Islet precursor cell (in vitro differentiated cells): Measurements from ENCODE around the gene CCDC9B.

Experiments used
- DNase-seq: peaks from one replicate; pipeline ENCODE4 v3.0.0-alpha.2; 2018

Gene CCDC9B

GRCh38 chr15:40328176-40328575 lies 12.6 kb downstream of the CCDC9B start:
- DNase-seq = no peak

DNA sequence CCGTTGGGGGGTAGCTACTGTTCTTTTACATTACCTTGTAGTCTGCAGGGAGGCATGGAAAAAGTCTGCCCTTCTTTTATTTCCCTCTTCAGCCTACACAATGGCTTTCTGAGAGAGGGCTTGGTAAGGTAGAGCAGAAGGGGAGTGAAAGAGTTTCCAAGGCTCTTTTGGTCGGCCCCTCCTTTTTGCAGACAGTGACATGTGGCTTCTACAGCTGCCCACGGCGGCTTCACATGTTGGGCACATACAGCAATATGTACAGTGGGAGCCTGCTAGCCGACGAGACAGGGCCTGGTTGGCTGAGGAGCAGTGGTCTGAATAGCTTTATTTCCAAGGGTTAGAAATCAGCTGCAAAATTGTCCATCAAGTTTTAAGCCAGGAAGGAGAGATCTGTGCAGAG lies 13.3 kb downstream of the CCDC9B start:
- no peak for DNase-seq

- no peak for DNase-seq
These were observed 15.0 kb downstream of the CCDC9B start for GRCh38 chr15:40325700-40326099.

GRCh38 chr15:40325188-40325587 lies 15.6 kb downstream of the CCDC9B start:
- no peak for DNase-seq

- no peak for DNase-seq
These were observed 16.5 kb downstream of the CCDC9B start for GRCh38 chr15:40323953-40324937.

GRCh38 chr15:40323239-40323952 lies 17.3 kb downstream of the CCDC9B start, which contains the start of gene INAFM2:
INAFM2 (plus strand) TSS chr15:40323692; CDS start chr15:40324056, 364 bp downstream.
- peak; percentile 97 for DNase-seq

DNA sequence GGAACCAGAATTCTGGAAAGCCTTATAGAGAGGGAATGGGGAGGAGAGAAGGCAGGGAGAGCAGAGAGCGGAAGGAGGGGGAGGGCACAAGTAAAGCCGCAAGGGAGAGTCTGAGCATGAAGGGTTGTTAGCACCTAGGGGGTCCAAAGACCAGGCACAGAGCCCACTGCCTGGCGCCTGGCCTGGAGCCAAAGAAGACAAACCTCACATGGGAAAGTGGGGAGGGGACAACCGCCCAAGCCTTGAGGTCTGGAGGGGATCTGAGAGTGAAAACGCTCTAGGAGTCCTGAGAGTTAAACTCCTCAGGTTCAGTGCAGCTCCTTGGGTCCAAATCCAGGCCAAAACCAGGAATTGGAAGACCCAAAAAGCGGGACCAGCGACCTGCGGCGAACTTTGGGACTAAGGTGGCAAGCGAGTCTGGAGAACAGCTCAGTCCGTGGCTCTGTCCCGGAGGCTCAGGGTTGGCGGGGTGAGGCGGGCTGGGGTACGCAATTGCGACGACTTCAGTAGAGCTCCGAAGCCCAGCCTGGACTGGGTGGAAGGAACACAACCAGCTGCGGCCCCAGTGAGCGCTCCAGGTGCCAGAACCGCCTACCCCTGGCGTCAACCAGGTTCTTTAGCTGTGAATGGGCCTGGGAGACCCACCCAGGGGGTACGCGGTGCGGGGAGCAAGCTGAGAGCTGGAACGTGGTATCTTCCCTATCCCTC lies 18.1 kb downstream of the CCDC9B start:
- peak; percentile 50 for DNase-seq

DNA sequence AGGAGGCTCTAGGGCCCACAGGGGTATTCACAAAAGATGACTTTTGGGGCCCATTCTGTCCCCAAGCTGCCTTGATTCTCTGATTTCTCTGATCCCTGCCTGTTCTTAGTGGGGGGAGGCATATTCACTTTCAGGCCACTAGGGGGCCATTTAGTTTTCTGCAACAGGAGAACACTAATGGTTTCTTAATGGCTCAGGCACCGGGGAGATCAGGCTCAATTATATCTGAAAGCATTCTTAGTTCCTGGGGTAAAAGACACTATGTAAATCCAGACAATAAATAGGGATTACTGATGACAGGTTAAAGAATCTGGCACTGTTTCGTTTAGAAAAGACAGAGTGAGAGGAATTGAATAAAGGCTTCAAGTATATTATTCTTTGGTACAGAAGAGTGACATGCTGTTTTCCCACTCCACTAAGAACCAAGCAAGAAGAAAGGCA lies 19.8 kb downstream of the CCDC9B start:
- no peak for DNase-seq

- no peak for DNase-seq
These were observed 20.3 kb downstream of the CCDC9B start for GRCh38 chr15:40320409-40320808.

DNA sequence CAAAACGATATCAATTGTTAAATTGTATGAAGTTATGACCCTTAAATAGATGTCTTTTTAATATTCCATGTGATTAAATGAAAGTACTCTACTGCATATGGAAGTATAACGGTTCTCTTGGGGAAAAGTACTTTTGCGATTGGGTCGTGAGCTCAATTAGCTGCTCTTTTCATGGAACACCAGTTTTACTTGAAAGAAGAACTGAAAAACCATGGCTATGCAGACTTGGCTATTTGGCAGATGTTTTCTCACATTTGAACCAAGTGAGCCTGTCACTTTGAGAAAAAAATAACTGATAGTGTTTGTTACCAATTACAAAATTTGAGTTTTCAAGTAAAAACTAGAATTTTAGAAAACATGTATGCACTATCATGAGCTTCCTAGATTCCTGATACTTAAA lies 23.2 kb downstream of the CCDC9B start:
- DNase-seq = no peak

GRCh38 chr15:40316931-40317330 lies 23.8 kb downstream of the CCDC9B start:
- no peak for DNase-seq

DNA sequence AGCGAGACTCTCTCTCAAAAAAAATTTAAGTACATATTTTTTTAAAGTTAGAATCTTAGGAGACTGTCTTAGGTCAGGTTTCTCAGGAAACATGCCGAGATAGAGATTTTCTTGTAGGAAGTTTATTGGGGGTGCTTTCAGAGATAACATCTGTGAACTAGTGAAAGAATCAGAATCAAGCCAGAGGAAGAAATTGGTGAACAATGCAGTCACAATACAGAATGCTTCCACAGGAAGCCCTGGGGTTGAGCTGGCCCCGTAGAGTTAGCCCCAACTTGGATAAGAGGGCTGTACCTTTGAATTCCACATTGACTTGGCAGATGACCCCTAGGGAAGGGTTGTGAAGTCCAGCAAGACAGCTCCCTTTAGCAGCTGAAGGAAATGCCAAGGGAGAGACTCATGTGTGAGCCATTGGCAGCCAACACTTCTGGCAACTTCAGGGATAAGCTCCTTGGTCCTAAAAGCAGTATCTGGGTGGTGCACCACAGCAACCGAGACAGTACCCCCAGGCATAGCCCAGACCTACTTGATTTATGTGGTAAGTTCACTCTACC lies 25.9 kb downstream of the CCDC9B start:
- no peak for DNase-seq

DNA sequence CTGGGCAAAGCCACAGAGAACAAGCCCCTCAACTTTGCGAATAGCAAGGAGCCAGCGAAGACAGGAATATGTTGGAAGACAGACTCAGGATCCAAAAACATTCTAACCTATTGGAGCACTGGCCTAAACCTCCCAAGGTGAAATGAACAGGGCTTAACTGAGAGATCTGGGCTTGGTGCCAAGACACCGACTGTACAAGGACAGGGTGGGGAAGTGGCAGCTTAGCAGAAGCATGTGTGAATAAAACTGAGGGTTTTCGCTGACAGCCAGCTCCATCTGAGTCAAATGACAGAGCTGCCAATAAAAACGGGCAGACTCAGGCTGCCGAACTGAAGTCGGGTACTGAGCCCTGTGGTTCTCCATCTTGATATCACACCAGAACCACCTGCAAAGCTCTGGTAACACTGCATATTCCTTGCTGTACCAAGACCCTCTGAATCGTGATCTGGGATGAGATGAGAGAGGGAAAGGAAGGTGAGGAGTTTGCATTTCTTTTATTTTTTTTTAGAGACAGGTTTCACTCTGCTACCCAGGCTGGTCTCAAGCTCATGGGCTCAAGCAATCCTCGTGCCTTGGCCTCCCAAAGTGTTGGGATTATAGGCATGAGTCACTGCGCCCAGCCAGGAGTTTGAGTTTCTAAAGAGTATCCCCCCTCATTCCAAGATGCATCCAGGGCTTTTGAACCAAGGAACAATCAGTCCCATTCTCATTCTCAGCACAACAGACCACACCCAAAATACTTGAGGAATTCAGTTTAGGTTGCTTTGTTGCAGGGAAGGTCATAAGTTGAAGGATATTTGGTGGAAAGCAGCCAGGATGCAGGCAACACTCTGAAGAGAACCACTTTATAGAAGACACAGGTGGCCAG lies 27.0 kb downstream of the CCDC9B start:
- no peak for DNase-seq

GRCh38 chr15:40312370-40313158 lies 28.2 kb downstream of the CCDC9B start:
- DNase-seq = no peak

GRCh38 chr15:40310993-40311392 lies 29.7 kb downstream of the CCDC9B start:
- no peak for DNase-seq

- peak; percentile 84 for DNase-seq
These were observed 30.5 kb downstream of the CCDC9B start for GRCh38 chr15:40310001-40310959.

DNA sequence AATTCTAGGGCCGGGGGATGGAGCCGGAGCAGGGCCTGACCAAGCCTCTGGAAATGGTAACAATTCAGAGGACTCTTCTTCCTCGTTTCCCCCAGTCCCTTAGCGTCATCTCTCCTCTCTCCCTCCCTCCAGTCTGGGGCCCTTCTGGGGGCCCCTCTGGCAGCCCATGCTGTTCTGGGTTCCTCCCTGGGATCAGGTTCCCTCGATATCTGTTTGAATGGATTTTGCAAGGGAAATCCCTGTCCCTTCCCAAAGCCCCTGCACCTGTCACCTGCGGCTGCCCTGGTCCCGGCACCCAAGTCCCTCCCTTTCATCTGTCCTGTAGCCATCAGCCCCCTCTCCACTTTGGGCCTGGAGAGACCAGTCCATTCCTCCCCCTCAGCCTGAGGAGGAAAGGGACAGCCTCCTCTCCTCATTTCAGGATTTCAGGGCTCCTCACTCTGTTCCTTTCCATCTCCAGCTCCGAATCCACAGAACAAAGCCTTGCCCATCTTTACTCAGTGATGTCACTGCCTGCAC lies 31.3 kb downstream of the CCDC9B start:
- DNase-seq = no peak

DNA sequence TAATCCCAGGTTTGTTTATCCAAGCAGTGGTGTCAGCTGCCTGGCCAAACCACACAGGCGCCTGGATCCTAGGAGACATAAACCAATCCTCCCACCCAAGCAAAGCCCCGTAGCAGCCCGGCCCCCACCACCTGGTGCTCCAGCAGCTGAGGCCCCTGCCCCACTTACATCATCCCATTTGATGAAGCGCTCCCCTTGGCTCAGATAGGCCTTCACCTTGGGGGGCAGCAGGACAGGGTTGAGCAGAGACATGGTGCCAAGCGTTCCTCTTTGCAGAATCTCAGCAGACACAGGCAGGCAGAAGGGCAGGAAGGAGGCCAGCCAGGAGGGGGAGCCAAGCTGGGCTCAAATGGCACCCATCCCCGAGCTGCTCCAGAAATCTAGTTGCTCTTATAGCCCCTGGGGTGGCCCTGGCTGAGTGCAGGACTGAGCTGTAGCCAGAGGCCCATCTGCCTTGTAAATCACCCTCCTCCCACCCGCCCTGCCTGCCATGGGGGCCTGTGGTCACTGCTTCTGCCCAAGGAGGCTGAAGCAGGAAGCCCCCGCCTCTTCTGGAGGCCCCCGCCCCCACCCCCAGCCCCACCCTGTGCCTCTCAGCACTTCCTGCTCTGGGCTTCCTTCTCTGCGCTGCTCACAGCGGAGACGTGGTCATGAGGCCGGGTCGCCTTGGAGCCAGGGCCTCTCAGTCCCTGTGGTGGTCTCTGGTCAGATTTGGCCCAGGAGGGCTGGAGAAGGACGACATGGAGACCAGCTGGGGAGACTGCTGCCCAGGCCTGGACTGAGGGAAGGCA lies 33.1 kb downstream of the CCDC9B start, which contains the start of gene PLCB2:
Gene PLCB2 (minus strand): TSS at position 515 of the 791 bp plus-strand sequence. CDS start 263 bp downstream, at position 252.
- peak; percentile 89 for DNase-seq
